NT2/D1 (cell line): ENCODE measurements around the gene KANSL1.

Source experiments
- DNase-seq: peaks from one replicate; pipeline ENCODE4 v3.0.0-alpha.2; 2011; ENCODE audit warnings: low read depth, low spot score
- H3K27me3 ChIP-seq: 2 replicates; pipeline ENCODE4 v1.6.0; 2011; ENCODE audit warnings: mild to moderate bottlenecking; ENCODE audit not compliant: insufficient read length, insufficient read depth
- H3K36me3 ChIP-seq: 2 replicates; pipeline ENCODE4 v1.6.1; 2011; ENCODE audit warnings: mild to moderate bottlenecking, low read length, mixed read lengths; ENCODE audit not compliant: insufficient read depth, insufficient read length
- H3K4me1 ChIP-seq: 2 replicates; pipeline ENCODE4 v1.5.1; 2011; ENCODE audit not compliant: insufficient read depth, insufficient read length
- H3K4me3 ChIP-seq: 2 replicates; pipeline ENCODE4 v1.5.1; 2011; ENCODE audit warnings: low read depth; ENCODE audit not compliant: insufficient read length
- H3K9ac ChIP-seq: 2 replicates; pipeline ENCODE4 v1.6.0; 2011; ENCODE audit warnings: low read depth; ENCODE audit not compliant: insufficient read length
- H3K9me3 ChIP-seq: 2 replicates; pipeline ENCODE4 v1.5.1; 2011; ENCODE audit warnings: mild to moderate bottlenecking, low read length; ENCODE audit not compliant: insufficient read depth
- SUZ12 ChIP-seq: IDR thresholded peaks from 2 replicates; pipeline ENCODE4 v1.6.1; 2011; ENCODE audit not compliant: insufficient read length, insufficient read depth; ENCODE audit errors: extremely low read depth
- YY1 ChIP-seq: IDR thresholded peaks from 2 replicates; pipeline ENCODE4 v1.6.1; 2011; ENCODE audit not compliant: insufficient read length, insufficient read depth
- ZNF274 ChIP-seq: IDR thresholded peaks from 2 replicates; pipeline ENCODE4 v1.6.1; 2011; ENCODE audit warnings: mild to moderate bottlenecking, low read depth, low read length

Gene KANSL1

GRCh38 chr17:45996282-45996937, 196.8 kb downstream of the KANSL1 start:
- no peak for TF ChIP-seq SUZ12
- H3K9me3 ChIP-seq = no peaks in the 10 kb centered on the region
- DNase-seq = no peak

GRCh38 chr17:45995627-45996270, 197.5 kb downstream of the KANSL1 start:
- no peak overlapping the region for H3K4me3 ChIP-seq
- H3K4me1 ChIP-seq = peaks cover 14% of the 10 kb centered on the region
- no peak for DNase-seq
- no peaks in the 10 kb centered on the region for H3K36me3 ChIP-seq
- H3K9me3 ChIP-seq = no peaks in the 10 kb centered on the region
- TF ChIP-seq SUZ12 (no peak), ZNF274 (no peak), YY1 (no peak)
- H3K9ac ChIP-seq = no peak overlapping the region
- no peaks in the 10 kb centered on the region for H3K27me3 ChIP-seq

More at GRCh38 chr17:45996282-45996937, 196.8 kb downstream of the KANSL1 start:
- H3K27me3 ChIP-seq = no peaks in the 10 kb centered on the region
- no peak overlapping the region for H3K4me3 ChIP-seq
- H3K9ac ChIP-seq = no peak overlapping the region
- peaks cover 10% of the 10 kb centered on the region for H3K4me1 ChIP-seq
- no peaks in the 10 kb centered on the region for H3K36me3 ChIP-seq

DNA sequence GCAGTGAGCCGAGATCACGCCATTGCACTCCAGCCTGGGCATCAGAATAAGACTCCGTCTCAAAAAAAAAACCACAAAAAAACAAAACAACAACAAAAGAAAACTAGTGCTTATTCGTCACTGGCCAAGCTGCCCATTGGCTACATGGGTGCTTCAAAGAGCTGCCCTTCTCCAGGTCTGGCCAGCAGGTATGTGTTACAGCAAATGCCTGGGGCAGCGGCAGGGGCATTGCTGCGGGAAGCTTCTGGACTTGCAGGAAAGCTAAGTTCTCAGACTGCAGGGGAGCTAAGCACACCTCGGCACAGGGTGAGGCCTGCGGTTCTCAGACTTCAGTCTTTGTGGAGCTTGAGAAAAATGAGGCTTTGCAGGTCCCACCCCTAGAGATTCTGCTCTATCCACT, 198.2 kb downstream of the KANSL1 start:
- no peak for DNase-seq
- H3K4me1 ChIP-seq = peaks cover 14% of the 10 kb centered on the region
- H3K27me3 ChIP-seq = no peaks in the 10 kb centered on the region
- no peaks in the 10 kb centered on the region for H3K36me3 ChIP-seq
- no peak overlapping the region for H3K4me3 ChIP-seq
- no peaks in the 10 kb centered on the region for H3K9me3 ChIP-seq
- TF ChIP-seq SUZ12 (no peak), YY1 (no peak), ZNF274 (no peak)
- no peak overlapping the region for H3K9ac ChIP-seq

DNA sequence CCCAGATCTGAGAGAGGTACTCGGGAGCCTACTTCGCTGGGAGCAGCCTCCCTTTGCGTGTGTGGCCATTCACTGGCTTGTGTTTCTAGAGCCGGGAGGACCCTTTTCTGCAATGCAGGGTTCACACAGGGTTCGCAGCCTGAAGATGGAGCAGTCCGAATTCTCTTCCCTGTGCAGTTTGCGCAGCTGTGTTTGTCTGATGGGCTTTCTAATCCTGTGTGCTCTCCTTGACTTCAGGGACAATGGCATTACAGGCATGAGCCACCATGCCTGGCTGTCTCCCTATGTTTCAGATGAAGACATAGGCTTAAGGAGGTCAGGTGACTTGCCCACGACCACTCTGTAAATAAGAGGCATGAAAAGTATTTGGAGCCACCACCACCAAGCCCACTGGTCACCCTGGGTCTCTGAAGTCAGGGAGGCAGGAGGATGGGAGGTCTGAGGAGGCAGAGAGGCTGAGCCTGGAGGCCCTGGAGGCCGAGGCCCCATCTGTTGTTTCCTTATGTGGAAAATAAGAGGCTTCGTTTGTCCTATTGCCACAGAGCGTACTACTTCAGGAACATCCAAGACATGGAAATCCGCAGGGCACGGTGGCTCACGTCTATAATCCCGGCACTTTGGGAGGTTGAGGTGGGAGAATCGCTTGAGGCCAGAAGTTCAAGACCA, 199.1 kb downstream of the KANSL1 start:
- Histone ChIP-seq H3K9ac (no peak overlapping the region), H3K9me3 (no peaks in the 10 kb centered on the region), H3K27me3 (no peaks in the 10 kb centered on the region), H3K4me3 (no peak overlapping the region), H3K4me1 (peaks cover 14% of the 10 kb centered on the region), H3K36me3 (no peaks in the 10 kb centered on the region)
- TF ChIP-seq YY1 (no peak), SUZ12 (no peak), ZNF274 (no peak)
- no peak for DNase-seq

GRCh38 chr17:45992904-45993303, 200.3 kb downstream of the KANSL1 start:
- Histone ChIP-seq H3K9ac (no peak overlapping the region), H3K27me3 (no peaks in the 10 kb centered on the region), H3K4me1 (peaks cover 15% of the 10 kb centered on the region), H3K4me3 (no peak overlapping the region), H3K9me3 (no peaks in the 10 kb centered on the region), H3K36me3 (no peaks in the 10 kb centered on the region)
- TF ChIP-seq ZNF274 (no peak), YY1 (no peak)
- DNase-seq = no peak

- Histone ChIP-seq H3K27me3 (no peaks in the 10 kb centered on the region), H3K36me3 (no peaks in the 10 kb centered on the region), H3K9ac (no peak overlapping the region), H3K4me3 (no peak overlapping the region), H3K9me3 (no peaks in the 10 kb centered on the region), H3K4me1 (peaks cover 18% of the 10 kb centered on the region)
- no peak for DNase-seq
- no peak for TF ChIP-seq YY1
- no peak for TF ChIP-seq SUZ12
- TF ChIP-seq ZNF274 = no peak
These were observed 201.1 kb downstream of the KANSL1 start for GRCh38 chr17:45992175-45992574.

- H3K4me1 ChIP-seq = peaks cover 22% of the 10 kb centered on the region
- no peak for DNase-seq
- TF ChIP-seq ZNF274 (no peak), SUZ12 (no peak), YY1 (no peak)
- no peaks in the 10 kb centered on the region for H3K27me3 ChIP-seq
- no peaks in the 10 kb centered on the region for H3K36me3 ChIP-seq
- no peak overlapping the region for H3K4me3 ChIP-seq
- H3K9me3 ChIP-seq = no peaks in the 10 kb centered on the region
- H3K9ac ChIP-seq = no peak overlapping the region
These were observed 201.9 kb downstream of the KANSL1 start for GRCh38 chr17:45991341-45991740.
